ENCODE data around the gene EXOSC10.
"Not testable (repeated sequence)": the region's sequence is repeated elsewhere in the genome, so short reads cannot be mapped to it uniquely, and the experiment has no call there.

EXOSC10 gene

GRCh38 chr1:11042995-11043874 is 56.4 kb downstream of the EXOSC10 start:
- no peak for DNase-seq

- no peak for DNase-seq
These were observed 57.6 kb downstream of the EXOSC10 start for GRCh38 chr1:11042065-11042464.

DNA sequence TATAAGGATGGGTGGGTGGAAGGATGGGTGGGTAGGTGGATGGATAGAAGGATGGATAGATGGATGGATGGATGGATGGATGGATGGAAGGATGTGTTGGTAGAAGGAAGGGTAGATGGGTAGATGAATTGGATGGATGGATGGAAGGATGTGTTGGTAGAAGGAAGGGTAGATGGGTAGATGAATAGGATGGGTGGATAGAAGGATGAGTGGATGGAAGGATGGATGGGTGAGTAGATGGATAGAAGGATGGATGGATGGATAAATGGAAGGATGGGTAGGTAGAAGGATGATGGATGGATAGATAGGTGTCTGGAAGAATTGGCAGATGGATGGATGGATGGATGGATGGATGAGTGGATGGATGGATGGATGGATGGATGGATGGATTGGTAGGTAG is 58.6 kb downstream of the EXOSC10 start:
- DNase-seq = no peak

DNA sequence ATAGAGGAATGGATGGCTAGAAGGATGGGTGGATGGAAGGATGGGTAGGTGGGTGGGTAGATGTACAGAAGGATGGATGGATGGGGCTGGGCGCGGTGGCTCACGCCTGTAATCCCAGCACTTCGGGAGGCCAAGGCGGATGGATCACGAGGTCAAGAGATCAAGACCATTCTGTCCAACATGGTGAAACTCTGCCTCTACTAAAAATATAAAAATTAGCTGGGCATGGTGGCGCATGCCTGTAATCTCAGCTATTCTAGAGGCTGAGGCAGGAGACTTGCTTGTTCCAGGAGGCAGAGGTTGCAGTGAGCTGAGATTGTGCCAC is 59.6 kb downstream of the EXOSC10 start:
- DNase-seq = not testable (repeated sequence)

GRCh38 chr1:11039351-11040104 is 60.1 kb downstream of the EXOSC10 start:
- DNase-seq = no peak

DNA sequence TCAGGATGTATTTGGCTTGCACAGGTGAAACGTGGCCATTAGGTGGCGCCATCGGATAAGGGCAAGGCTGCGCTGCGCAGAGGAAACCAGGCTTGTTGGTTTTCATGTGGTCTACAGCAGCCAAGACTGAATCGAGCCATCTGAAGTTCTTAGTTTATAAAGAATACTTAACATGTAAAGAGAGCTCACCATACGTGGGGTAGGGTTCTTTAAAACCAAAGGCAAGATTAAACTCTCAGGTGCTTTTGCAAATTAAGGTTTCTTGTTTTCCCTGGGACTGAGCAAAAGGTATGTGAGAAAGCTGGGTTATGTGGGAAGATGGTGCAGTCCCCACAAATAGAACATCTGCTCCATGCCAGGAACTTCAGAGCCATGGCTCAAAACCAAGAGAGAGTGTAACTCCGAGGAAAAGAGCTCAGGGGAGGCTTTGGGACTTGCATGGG is 61.9 kb downstream of the EXOSC10 start:
- DNase-seq = peak; percentile 46

DNA sequence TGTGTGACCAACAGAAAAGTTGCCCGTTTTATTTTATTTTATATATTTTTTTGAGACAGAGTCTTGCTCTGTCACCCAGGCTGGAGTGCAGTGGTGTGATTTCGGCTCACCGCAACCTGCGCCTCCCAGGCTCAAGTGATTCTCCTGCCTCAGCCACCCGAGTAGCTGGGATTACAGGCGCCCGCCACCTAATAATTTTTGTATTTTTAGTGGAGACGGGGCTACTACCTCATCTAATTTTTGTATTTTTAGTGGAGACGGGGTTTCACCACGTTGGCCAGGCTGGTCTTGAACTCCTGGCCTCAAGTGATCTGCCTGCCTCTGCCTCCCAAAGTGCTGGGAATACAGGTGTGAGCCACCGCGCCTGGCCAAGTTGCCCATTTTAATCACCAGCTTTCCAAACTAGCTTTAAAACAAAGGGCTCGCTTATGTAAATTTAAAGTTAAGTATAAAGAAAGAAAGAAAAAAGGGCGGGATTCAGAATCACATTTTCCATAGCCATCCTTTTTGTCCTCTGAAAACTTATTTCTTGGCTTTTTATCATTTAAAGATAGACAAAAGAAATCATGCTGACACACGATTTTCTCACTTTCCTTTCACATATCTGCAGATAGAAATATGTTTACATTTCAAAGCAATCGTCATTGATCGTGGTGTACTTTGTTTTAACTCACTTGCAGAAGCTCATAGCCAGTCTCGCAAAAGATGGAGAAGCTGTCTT is 62.5 kb downstream of the EXOSC10 start:
- DNase-seq = not testable (repeated sequence)

GRCh38 chr1:11031624-11032262 is 67.9 kb downstream of the EXOSC10 start:
- DNase-seq = no peak

DNA sequence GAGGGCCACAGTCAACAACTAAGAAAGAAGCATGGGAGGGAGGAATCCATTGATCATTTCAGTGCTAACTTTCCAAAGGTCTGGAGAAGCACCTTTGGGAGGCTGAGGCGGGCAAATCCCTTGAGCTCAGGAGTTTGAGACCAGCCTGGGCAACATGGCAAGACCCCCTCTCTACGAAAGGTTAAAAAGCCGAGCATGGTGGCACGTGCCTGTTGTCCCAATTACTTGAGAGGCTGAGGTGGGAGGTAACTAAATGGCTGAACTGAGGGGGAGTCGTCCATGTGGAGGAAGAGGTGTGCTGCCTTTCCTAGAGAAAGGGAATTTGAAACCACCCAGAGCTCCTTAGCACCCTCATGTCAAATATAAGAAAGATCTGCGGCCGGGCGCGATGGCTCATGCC is 68.8 kb downstream of the EXOSC10 start:
- no peak for DNase-seq

GRCh38 chr1:11028018-11028417 is 71.7 kb downstream of the EXOSC10 start:
- DNase-seq = no peak

DNA sequence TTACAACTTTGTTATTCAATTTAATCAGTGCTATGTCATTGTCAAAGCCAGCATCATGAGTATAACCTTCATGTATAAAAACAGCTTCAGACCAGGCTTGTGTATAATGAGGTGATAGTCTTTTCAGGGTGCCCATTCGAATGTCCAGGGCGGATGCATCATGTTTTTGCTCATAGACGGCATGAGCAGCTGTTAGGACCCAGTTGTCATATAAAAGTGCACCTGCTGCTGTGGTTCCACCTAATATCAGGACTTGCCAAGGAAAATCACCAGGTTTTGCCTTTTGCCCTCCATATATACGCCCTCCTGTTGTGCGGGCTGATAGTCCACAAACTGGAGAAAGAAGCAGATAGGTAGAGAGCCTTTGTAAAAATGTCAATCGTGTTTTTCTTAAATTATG is 72.4 kb downstream of the EXOSC10 start:
- DNase-seq = no peak

- DNase-seq = no peak
These were observed 72.8 kb downstream of the EXOSC10 start for GRCh38 chr1:11026903-11027302.

GRCh38 chr1:11026052-11026451 is 73.6 kb downstream of the EXOSC10 start:
- no peak for DNase-seq

GRCh38 chr1:11025618-11026017 is 74.1 kb downstream of the EXOSC10 start:
- no peak for DNase-seq

DNA sequence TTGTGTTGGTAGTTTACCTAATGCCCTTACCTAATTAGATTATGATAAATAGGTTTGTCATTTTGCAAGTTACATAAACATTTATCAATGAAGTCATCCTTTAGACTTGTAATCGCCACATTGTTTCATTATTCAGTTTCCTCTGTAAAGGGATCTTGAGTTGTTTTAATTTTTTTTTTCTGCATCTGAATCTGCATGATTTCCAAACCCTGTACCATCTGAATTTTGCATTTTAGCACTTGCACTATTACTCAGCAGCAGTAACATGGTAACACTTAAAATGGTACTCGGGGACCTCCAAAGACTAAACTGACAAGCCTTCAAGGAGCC is 74.8 kb downstream of the EXOSC10 start:
- no peak for DNase-seq

DNA sequence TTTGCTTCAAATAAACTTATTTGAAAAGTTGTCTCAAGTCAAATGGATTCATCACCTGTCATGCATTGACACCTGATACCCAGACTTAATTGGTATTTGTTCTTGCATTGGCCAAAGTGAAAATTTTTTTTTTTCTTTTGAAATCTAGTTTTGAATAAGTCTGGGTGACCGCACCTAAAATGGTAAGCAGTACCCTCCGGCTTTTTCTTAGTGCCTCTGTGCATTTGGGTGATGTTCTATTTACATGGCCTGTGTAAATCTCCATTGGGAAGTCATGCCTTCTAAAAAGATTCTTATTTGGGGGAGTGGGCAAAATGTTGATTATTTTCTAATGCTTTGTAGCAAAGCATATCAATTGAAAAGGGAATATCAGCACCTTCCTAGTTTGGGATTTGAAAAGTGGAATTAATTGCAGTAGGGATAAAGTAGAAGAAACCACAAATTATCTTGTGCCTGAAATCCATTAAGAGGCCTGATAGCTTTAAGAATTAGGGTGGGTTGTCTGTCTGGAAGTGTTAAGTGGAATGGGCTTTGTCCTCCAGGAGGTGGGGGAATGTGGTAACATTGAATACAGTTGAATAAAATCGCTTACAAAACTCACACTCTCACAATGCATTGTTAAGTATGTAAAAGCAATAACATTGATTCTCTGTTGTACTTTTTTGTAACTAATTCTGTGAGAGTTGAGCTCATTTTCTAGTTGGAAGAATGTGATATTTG is 75.4 kb downstream of the EXOSC10 start:
- DNase-seq = no peak

GRCh38 chr1:11023201-11023600 is 76.5 kb downstream of the EXOSC10 start:
- no peak for DNase-seq

DNA sequence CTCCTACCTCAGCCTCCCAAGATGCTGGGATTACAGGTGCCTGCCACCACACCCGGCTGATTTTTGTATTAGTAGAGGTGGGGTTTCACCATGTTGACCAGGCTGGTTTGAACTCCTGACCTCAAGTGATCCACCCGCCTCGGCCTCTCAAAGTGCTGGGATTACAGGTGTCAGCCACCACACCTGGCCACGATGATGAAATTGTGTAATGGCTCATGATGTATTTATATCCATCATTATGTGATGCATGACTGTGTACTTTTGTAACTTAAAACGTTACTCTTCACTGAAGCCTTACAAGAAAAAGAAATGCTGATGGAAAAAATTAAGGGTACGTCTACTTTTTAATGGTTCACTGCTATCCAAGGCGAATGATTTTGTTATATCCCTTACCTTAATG is 79.7 kb downstream of the EXOSC10 start:
- DNase-seq = no peak

- not testable (repeated sequence) for DNase-seq
These were observed 80.3 kb downstream of the EXOSC10 start for GRCh38 chr1:11019358-11019757.
